HCT116 (cell line): ENCODE results near the gene CACNA2D3. TPM values are rescaled to one million over a fixed set of nuclear protein-coding genes. Genes with fewer than 3 reads are reported as not detected.

Experiments
- ATAC-seq: fragments of 200-7000 bp; cut with Tn5 transposase; 2 replicates; pipeline ENCODE4 v1.9.1; 2020; ENCODE audit warnings: mild to moderate bottlenecking, moderate library complexity
- BruUV-seq: library from RNA; stranded (reverse); fragments of 400-500 nt; replicated peaks from 2 replicates; lab custom pipeline; 2021; lab: Mats Ljungman, UMichigan
- CTCF ChIA-PET: fragments of 300-600 bp; sonication (Branson Sonifier 250); formaldehyde crosslinking; loops from one replicate; lab custom pipeline; 2021; ENCODE audit warnings: antibody characterized with exemption; lab: Charles Lee
- POLR2A ChIA-PET: fragments of 300-600, 350-600 bp; sonication (Branson Sonifier 250); formaldehyde crosslinking; loops from one replicate; lab custom pipeline; 2021; ENCODE audit warnings: antibody characterized with exemption; lab: Charles Lee
- RAD21 ChIA-PET, 2 experiments: fragments of 300-600 bp; sonication (Branson Sonifier 250); formaldehyde crosslinking; loops; one replicate each; lab custom pipeline; 2023; ENCODE audit warnings: low total read pairs in 2 of 2; ENCODE audit not compliant: uncharacterized antibody in 2 of 2, unreplicated experiment in 2 of 2, low non-redundant PET in 1 of 2; lab: Charles Lee
- DNase-seq: peaks from one replicate; pipeline ENCODE4 v3.0.0-alpha.2; 2010; ENCODE audit warnings: low read depth, low spot score
- H2AFZ ChIP-seq: fragments of 200-600 bp; shearing (Covaris generic), sonication (generic); 2 replicates; pipeline ENCODE4 v1.6.1; 2017; ENCODE audit warnings: low read depth, mixed run types, mixed read lengths, antibody characterized with exemption, low read length; ENCODE audit not compliant: poor library complexity, severe bottlenecking
- H3K27ac ChIP-seq: 2 replicates; pipeline ENCODE4 v1.5.1; 2012; ENCODE audit warnings: low read depth, low read length
- H3K27me3 ChIP-seq: fragments of 200-600 bp; sonication (generic); 2 replicates; pipeline ENCODE4 v1.6.1; 2016; ENCODE audit warnings: mixed run types, low read length, mixed read lengths; ENCODE audit not compliant: insufficient read depth
- H3K36me3 ChIP-seq, 2 experiments: fragments of 200-500 bp in 1 of 2; fragments of 200-600 bp in 1 of 2; sonication (Bioruptor generic) in 1 of 2; sonication (generic) in 1 of 2; 2 replicates each; pipeline versions ENCODE4 v1.5.1 to v1.6.1; 2014 to 2016; ENCODE audit warnings: low read length in 2 of 2, inconsistent platforms in 1 of 2, mixed read lengths in 1 of 2, mixed run types in 1 of 2; ENCODE audit not compliant: insufficient read depth in 2 of 2, control insufficient read depth in 1 of 2
- H3K4me1 ChIP-seq, 2 experiments: fragments of 200-600 bp in 1 of 2; sonication (generic) in 1 of 2; 2 replicates each; pipeline versions ENCODE4 v1.5.1 to v1.6.1; 2012 to 2017; ENCODE audit warnings: low read length in 2 of 2, inconsistent platforms in 1 of 2, mild to moderate bottlenecking in 1 of 2, mixed read lengths in 1 of 2, mixed run types in 1 of 2, moderate library complexity in 1 of 2; ENCODE audit not compliant: insufficient read depth in 2 of 2, control insufficient read depth in 1 of 2
- H3K4me2 ChIP-seq: fragments of 200-600 bp; sonication (generic); 2 replicates; pipeline ENCODE4 v1.6.1; 2017; ENCODE audit warnings: mixed run types, low read length, mixed read lengths
- H3K4me3 ChIP-seq, 2 experiments: fragments of 200-600 bp in 1 of 2; sonication (generic) in 1 of 2; replicated peaks in 1 of 2; 2 replicates each; pipeline ENCODE4 v1.5.1; 2011 to 2016; ENCODE audit warnings: low read length in 2 of 2, control low read depth in 1 of 2, low read depth in 1 of 2, mild to moderate bottlenecking in 1 of 2, mixed read lengths in 1 of 2, mixed run types in 1 of 2
- H3K79me2 ChIP-seq: fragments of 200-600 bp; sonication (generic); 2 replicates; pipeline ENCODE4 v1.6.1; 2017; ENCODE audit warnings: mild to moderate bottlenecking, mixed run types, low read length, moderate library complexity, mixed read lengths; ENCODE audit not compliant: insufficient read depth
- H3K9ac ChIP-seq: fragments of 200-600 bp; sonication (generic); 2 replicates; pipeline ENCODE4 v1.6.1; 2016; ENCODE audit warnings: low read length, mixed read lengths
- H3K9me2 ChIP-seq: fragments of 200-600 bp; sonication (generic), shearing (Covaris generic); 2 replicates; pipeline ENCODE4 v1.6.1; 2017; ENCODE audit warnings: mixed run types, mild to moderate bottlenecking, moderate library complexity; ENCODE audit not compliant: insufficient read depth
- H3K9me3 ChIP-seq, 2 experiments: fragments of 200-500 bp in 1 of 2; fragments of 200-600 bp in 1 of 2; sonication (Bioruptor generic) in 1 of 2; sonication (generic) in 1 of 2; 2 replicates each; pipeline ENCODE4 v1.6.1; 2014 to 2017; ENCODE audit warnings: low read length in 2 of 2, mixed read lengths in 2 of 2, inconsistent platforms in 1 of 2, low read depth in 1 of 2, mild to moderate bottlenecking in 1 of 2, mixed run types in 1 of 2, moderate library complexity in 1 of 2; ENCODE audit not compliant: control insufficient read depth in 1 of 2, insufficient read depth in 1 of 2
- H4K20me1 ChIP-seq: fragments of 200-600 bp; sonication (generic), shearing (Covaris generic); 2 replicates; pipeline ENCODE4 v1.6.1; 2017; ENCODE audit warnings: mixed run types, mild to moderate bottlenecking, moderate library complexity; ENCODE audit not compliant: insufficient read depth
- EGR1 ChIP-seq: IDR thresholded peaks from 2 replicates; pipeline ENCODE4 v1.6.1; 2012; ENCODE audit warnings: low read depth
- EZH2 ChIP-seq: fragments of 200-600 bp; sonication (generic); IDR thresholded peaks from 2 replicates; pipeline ENCODE4 v1.6.1; 2017; ENCODE audit warnings: antibody characterized with exemption, mixed run types
- EZH2phosphoT487 ChIP-seq: fragments of 200-600 bp; IDR thresholded peaks from 2 replicates; pipeline ENCODE4 v1.6.1; 2018; ENCODE audit warnings: antibody characterized with exemption, borderline replicate concordance
- POLR2AphosphoS5 ChIP-seq: IDR thresholded peaks from 2 replicates; pipeline ENCODE4 v1.6.1; 2011; ENCODE audit warnings: mild to moderate bottlenecking, low read depth, low read length, moderate library complexity
- SIN3A ChIP-seq: IDR thresholded peaks from 2 replicates; pipeline ENCODE4 v1.6.1; 2012; ENCODE audit warnings: low read depth
- SRF ChIP-seq: IDR thresholded peaks from 2 replicates; pipeline ENCODE4 v1.6.1; 2012; ENCODE audit warnings: low read depth
- TCF7L2 ChIP-seq: IDR thresholded peaks from 2 replicates; pipeline ENCODE4 v1.7.0; 2011; ENCODE audit warnings: borderline replicate concordance, inconsistent platforms; ENCODE audit not compliant: insufficient read depth, insufficient read length; ENCODE audit errors: extremely low read depth
- ZFX ChIP-seq: fragments of 450-650 bp; IDR thresholded peaks from 2 replicates; pipeline ENCODE4 v1.6.1; 2017
- intact Hi-C: fragments of 100-400 bp; cut with micrococcal nuclease; formaldehyde crosslinking; loops from 2 replicates; pipeline ENCODE4 v1.10.0; 2022
- total RNA-seq: library from RNA; stranded (reverse); gene quantifications from one replicate; pipeline ENCODE4 v1.2.1, GENCODE V29; 2021; ENCODE audit not compliant: unreplicated experiment
- TF ChIP-seq, protein P1 (sequence below), 3 experiments: fragments of 200-600 bp in 1 of 3; sonication (generic) in 1 of 3; IDR thresholded peaks in 2 of 3; conservative IDR thresholded peaks in 1 of 3; 2 replicates each; pipeline ENCODE4 v1.5.1; 2012 to 2017; ENCODE audit warnings: low read depth in 2 of 3, low read length in 2 of 3, antibody characterized with exemption in 1 of 3, borderline replicate concordance in 1 of 3, control low read depth in 1 of 3, mild to moderate bottlenecking in 1 of 3, mixed read lengths in 1 of 3, mixed run types in 1 of 3, moderate library complexity in 1 of 3; ENCODE audit not compliant: insufficient read depth in 1 of 3
- TF ChIP-seq, protein P2 (sequence below): IDR thresholded peaks from 2 replicates; pipeline ENCODE4 v1.6.1; 2011; ENCODE audit warnings: mild to moderate bottlenecking, low read length, moderate library complexity; ENCODE audit not compliant: insufficient replicate concordance; ENCODE audit errors: extremely low read depth
- TF ChIP-seq, protein P3 (sequence below): IDR thresholded peaks from 2 replicates; pipeline ENCODE4 v1.6.1; 2012
- TF ChIP-seq, protein P4 (sequence below): IDR thresholded peaks from 2 replicates; pipeline ENCODE4 v1.6.1; 2012

The CACNA2D3 gene
- total RNA-seq, 1 experiment from 2014 or later: 0.20 TPM

DNA sequence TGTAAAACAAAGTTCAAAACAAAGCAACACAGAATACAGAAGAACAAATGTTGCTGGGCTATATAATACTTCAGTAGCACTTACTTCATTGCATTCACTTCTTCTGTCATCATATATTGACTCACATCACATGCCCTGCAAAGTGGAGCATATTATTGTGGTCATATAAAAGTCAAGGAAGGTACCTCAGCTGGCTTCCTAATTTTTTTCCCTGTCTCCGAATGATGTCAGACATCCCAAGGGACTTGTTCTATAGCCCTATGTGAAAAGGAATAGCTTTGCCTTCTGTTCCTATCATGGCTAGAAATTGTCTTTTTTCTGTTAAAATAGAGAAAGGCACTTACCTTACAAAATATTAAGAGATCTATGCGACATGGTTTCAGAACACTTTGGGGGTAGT is 696.1 kb downstream of the CACNA2D3 start (continued):
- TF ChIP-seq, protein P1, sequence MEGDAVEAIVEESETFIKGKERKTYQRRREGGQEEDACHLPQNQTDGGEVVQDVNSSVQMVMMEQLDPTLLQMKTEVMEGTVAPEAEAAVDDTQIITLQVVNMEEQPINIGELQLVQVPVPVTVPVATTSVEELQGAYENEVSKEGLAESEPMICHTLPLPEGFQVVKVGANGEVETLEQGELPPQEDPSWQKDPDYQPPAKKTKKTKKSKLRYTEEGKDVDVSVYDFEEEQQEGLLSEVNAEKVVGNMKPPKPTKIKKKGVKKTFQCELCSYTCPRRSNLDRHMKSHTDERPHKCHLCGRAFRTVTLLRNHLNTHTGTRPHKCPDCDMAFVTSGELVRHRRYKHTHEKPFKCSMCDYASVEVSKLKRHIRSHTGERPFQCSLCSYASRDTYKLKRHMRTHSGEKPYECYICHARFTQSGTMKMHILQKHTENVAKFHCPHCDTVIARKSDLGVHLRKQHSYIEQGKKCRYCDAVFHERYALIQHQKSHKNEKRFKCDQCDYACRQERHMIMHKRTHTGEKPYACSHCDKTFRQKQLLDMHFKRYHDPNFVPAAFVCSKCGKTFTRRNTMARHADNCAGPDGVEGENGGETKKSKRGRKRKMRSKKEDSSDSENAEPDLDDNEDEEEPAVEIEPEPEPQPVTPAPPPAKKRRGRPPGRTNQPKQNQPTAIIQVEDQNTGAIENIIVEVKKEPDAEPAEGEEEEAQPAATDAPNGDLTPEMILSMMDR (IDR thresholded peaks at IDR 0.05 in 2 of 3, conservative IDR thresholded peaks at IDR 0.05 in 1 of 3; ENCODE audit: borderline replicate concordance in 1 of 3, insufficient read depth in 1 of 3, low read depth in 2 of 3, low read length in 2 of 3): no peak
- no peak for TF ChIP-seq EZH2phosphoT487
- TF ChIP-seq, protein P2, sequence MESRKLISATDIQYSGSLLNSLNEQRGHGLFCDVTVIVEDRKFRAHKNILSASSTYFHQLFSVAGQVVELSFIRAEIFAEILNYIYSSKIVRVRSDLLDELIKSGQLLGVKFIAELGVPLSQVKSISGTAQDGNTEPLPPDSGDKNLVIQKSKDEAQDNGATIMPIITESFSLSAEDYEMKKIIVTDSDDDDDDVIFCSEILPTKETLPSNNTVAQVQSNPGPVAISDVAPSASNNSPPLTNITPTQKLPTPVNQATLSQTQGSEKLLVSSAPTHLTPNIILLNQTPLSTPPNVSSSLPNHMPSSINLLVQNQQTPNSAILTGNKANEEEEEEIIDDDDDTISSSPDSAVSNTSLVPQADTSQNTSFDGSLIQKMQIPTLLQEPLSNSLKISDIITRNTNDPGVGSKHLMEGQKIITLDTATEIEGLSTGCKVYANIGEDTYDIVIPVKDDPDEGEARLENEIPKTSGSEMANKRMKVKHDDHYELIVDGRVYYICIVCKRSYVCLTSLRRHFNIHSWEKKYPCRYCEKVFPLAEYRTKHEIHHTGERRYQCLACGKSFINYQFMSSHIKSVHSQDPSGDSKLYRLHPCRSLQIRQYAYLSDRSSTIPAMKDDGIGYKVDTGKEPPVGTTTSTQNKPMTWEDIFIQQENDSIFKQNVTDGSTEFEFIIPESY: no peak
- TF ChIP-seq SIN3A: no peak
- TF ChIP-seq ZFX: no peak
- TF ChIP-seq POLR2AphosphoS5: no peak
- TF ChIP-seq TCF7L2: no peak

DNA sequence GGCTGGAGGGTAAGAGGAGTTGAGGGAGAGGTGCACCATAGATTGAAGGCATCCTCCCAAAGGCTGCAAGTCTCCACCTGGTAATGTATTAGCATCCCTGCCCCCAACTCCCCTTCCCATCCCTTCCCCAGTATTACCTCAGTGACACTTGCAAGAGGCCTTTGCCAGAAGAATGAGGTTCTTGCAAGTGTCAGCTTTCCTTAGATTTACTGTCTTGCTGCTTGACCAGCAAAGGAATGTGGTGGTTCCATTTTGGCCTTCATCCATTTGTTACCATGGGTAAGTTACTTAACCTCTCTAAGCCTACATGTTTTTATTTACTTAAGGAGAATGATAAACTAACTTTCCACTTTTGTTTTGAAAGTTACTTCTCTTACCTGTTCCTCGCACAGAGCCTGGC is 696.6 kb downstream of the CACNA2D3 start:
- H3K27ac ChIP-seq: no peak overlapping the region
- H4K20me1 ChIP-seq: no peaks in the 10 kb centered on the region
- POLR2A ChIA-PET: no interaction called here
- H3K9me2 ChIP-seq: no peaks in the 10 kb centered on the region
- RAD21 ChIA-PET: no interaction called here
- ATAC-seq: no peak
- no peak for DNase-seq
- no peaks in the 10 kb centered on the region for H3K79me2 ChIP-seq
- no peak overlapping the region for H3K4me3 ChIP-seq
- no peaks in the 10 kb centered on the region for H3K27me3 ChIP-seq
- no peaks in the 10 kb centered on the region for H3K4me1 ChIP-seq
- no peaks in the 10 kb centered on the region for H3K36me3 ChIP-seq
- no peak overlapping the region for H3K9ac ChIP-seq
- intact Hi-C loops: no loop called here
- BruUV-seq: no TSS peak
- CTCF ChIA-PET: no interaction called here
- no peak overlapping the region for H3K4me2 ChIP-seq
- H2AFZ ChIP-seq: no peak overlapping the region
- TF ChIP-seq, protein P3, sequence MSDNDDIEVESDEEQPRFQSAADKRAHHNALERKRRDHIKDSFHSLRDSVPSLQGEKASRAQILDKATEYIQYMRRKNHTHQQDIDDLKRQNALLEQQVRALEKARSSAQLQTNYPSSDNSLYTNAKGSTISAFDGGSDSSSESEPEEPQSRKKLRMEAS: no peak
- TF ChIP-seq, protein P1 (IDR thresholded peaks at IDR 0.05 in 2 of 3, conservative IDR thresholded peaks at IDR 0.05 in 1 of 3; ENCODE audit: borderline replicate concordance in 1 of 3, insufficient read depth in 1 of 3, low read depth in 2 of 3, low read length in 2 of 3): no peak
- TF ChIP-seq, protein P4, sequence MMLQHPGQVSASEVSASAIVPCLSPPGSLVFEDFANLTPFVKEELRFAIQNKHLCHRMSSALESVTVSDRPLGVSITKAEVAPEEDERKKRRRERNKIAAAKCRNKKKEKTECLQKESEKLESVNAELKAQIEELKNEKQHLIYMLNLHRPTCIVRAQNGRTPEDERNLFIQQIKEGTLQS: no peak
- TF ChIP-seq EGR1: no peak
- TF ChIP-seq EZH2: no peak
- TF ChIP-seq POLR2AphosphoS5: no peak
- no peak for TF ChIP-seq SRF
- peaks cover 0 to 8% of the 10 kb centered on the region in 2 experiments; a peak in 2 of 4 replicates for H3K9me3 ChIP-seq
